Measurements from ENCODE around the gene ASMTL.

DNA sequence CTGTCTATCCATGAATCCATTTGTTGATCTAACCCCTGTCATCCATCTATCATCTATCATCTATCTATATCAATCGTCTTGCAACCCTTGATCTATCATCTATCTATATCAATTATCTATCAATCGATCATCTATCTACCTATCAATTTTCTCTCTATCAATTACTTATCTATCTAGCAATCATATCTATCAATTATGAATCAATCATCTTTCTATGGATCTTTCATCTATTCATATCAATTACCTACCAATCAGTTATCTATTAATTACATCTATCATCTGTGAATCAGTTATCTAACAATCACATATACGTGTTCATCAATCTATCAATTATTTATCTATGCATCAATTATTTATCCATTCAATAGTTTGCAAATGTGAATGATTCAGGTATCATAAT, 24.5 kb upstream of the ASMTL start:
- TF ChIP-seq, protein P1, sequence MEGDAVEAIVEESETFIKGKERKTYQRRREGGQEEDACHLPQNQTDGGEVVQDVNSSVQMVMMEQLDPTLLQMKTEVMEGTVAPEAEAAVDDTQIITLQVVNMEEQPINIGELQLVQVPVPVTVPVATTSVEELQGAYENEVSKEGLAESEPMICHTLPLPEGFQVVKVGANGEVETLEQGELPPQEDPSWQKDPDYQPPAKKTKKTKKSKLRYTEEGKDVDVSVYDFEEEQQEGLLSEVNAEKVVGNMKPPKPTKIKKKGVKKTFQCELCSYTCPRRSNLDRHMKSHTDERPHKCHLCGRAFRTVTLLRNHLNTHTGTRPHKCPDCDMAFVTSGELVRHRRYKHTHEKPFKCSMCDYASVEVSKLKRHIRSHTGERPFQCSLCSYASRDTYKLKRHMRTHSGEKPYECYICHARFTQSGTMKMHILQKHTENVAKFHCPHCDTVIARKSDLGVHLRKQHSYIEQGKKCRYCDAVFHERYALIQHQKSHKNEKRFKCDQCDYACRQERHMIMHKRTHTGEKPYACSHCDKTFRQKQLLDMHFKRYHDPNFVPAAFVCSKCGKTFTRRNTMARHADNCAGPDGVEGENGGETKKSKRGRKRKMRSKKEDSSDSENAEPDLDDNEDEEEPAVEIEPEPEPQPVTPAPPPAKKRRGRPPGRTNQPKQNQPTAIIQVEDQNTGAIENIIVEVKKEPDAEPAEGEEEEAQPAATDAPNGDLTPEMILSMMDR (optimal IDR thresholded peaks at IDR 0.05 in 1 of 3, IDR thresholded peaks at IDR 0.05 in 1 of 3, conservative IDR thresholded peaks at IDR 0.05 in 1 of 3; ENCODE audit: extremely low read depth in 1 of 3, insufficient read depth in 2 of 3, low read length in 3 of 3) = no peak
- TF ChIP-seq EZH2 (IDR thresholded peaks at IDR 0.05; ENCODE audit: low read length) = no peak
